Panc1 (cell line): ENCODE data around the gene SPSB1. TPM values are rescaled to one million over a fixed set of nuclear protein-coding genes. Genes with fewer than 3 reads are reported as not detected.

ENCODE experiments used
- ATAC-seq: fragments of 200-7000 bp; cut with Tn5 transposase; 2 replicates; pipeline ENCODE4 v1.9.1; 2020; ENCODE audit warnings: mild to moderate bottlenecking, moderate library complexity
- BruUV-seq: library from RNA; stranded (reverse); fragments of 400-500 nt; replicated peaks from 2 replicates; lab custom pipeline; 2021; lab: Mats Ljungman, UMichigan
- CTCF ChIA-PET: fragments of 300-600 bp; sonication (Branson Sonifier 250); formaldehyde crosslinking; loops from one replicate; lab custom pipeline; 2022; ENCODE audit warnings: antibody characterized with exemption; lab: Charles Lee
- POLR2A ChIA-PET: fragments of 300-600 bp; sonication (Branson Sonifier 250); formaldehyde crosslinking; loops from one replicate; lab custom pipeline; 2022; ENCODE audit warnings: antibody characterized with exemption; lab: Charles Lee
- DNase-seq: peaks from one replicate; pipeline ENCODE4 v3.0.0-alpha.2; 2010; ENCODE audit warnings: low read depth, low spot score
- H3K27ac ChIP-seq: 2 replicates; pipeline ENCODE4 v1.5.1; 2011; ENCODE audit warnings: mild to moderate bottlenecking, low read length, inconsistent platforms
- H3K27me3 ChIP-seq: fragments of 200-500 bp; sonication (Bioruptor generic); 2 replicates; pipeline ENCODE4 v1.6.0; 2014; ENCODE audit warnings: low read length, inconsistent platforms; ENCODE audit not compliant: control insufficient read depth, insufficient read depth
- H3K36me3 ChIP-seq: fragments of 200-500 bp; sonication (Bioruptor generic); 2 replicates; pipeline ENCODE4 v1.5.1; 2014; ENCODE audit warnings: inconsistent platforms, mild to moderate bottlenecking, low read length, moderate library complexity; ENCODE audit not compliant: control insufficient read depth, insufficient read depth
- H3K4me1 ChIP-seq: 2 replicates; pipeline ENCODE4 v1.5.1; 2011; ENCODE audit warnings: inconsistent platforms, mild to moderate bottlenecking, low read length, moderate library complexity; ENCODE audit not compliant: control insufficient read depth, insufficient read depth
- H3K4me3 ChIP-seq, 2 experiments: 2 replicates each; pipeline ENCODE4 v1.5.1; 2011 to 2012; ENCODE audit warnings: low read depth in 2 of 2, low read length in 2 of 2, mild to moderate bottlenecking in 2 of 2, inconsistent platforms in 1 of 2, moderate library complexity in 1 of 2
- H3K9me3 ChIP-seq: fragments of 200-500 bp; sonication (Bioruptor generic); 2 replicates; pipeline ENCODE4 v1.5.1; 2014; ENCODE audit warnings: low read depth, mild to moderate bottlenecking, inconsistent platforms, low read length, moderate library complexity; ENCODE audit not compliant: control insufficient read depth, insufficient read depth
- CTCF ChIP-seq: fragments of 450-650 bp; IDR thresholded peaks from 2 replicates; pipeline ENCODE4 v1.5.1; 2017; ENCODE audit warnings: mild to moderate bottlenecking
- POLR2AphosphoS5 ChIP-seq: IDR thresholded peaks from 2 replicates; pipeline ENCODE4 v1.6.1; 2012; ENCODE audit warnings: mild to moderate bottlenecking, low read depth, low read length, moderate library complexity
- SIN3A ChIP-seq: IDR thresholded peaks from 2 replicates; pipeline ENCODE4 v1.6.1; 2012; ENCODE audit warnings: low read depth, mild to moderate bottlenecking, low read length, moderate library complexity, borderline replicate concordance; ENCODE audit not compliant: insufficient read depth
- TCF7L2 ChIP-seq: IDR thresholded peaks from 2 replicates; pipeline ENCODE4 v1.6.1; 2011; ENCODE audit warnings: mild to moderate bottlenecking, low read depth, low read length, inconsistent platforms
- in situ Hi-C: cut with HindIII; loops from 2 replicates; pipeline ENCODE4 v1.10.0; 2016; ENCODE audit warnings: low sequenced_read_pairs, low pct_unique_long_range_greater_than_20kb
- intact Hi-C: fragments of 100-400 bp; cut with micrococcal nuclease; formaldehyde crosslinking; loops from one replicate; pipeline ENCODE4 v1.10.0; 2022; ENCODE audit not compliant: unreplicated experiment
- total RNA-seq: library from RNA; stranded (reverse); gene quantifications from one replicate; pipeline ENCODE4 v1.2.1, GENCODE V29; 2021; ENCODE audit not compliant: unreplicated experiment
- TF ChIP-seq, protein P1 (sequence below), 2 experiments: IDR thresholded peaks; 2 replicates each; pipeline ENCODE4 v1.6.1; 2011 to 2012; ENCODE audit warnings: low read depth in 2 of 2, control low read depth in 1 of 2, low read length in 1 of 2, mild to moderate bottlenecking in 1 of 2, moderate library complexity in 1 of 2; ENCODE audit not compliant: insufficient read depth in 1 of 2

Gene SPSB1
- total RNA-seq, 1 experiment from 2014 or later: 73.7 TPM

DNA sequence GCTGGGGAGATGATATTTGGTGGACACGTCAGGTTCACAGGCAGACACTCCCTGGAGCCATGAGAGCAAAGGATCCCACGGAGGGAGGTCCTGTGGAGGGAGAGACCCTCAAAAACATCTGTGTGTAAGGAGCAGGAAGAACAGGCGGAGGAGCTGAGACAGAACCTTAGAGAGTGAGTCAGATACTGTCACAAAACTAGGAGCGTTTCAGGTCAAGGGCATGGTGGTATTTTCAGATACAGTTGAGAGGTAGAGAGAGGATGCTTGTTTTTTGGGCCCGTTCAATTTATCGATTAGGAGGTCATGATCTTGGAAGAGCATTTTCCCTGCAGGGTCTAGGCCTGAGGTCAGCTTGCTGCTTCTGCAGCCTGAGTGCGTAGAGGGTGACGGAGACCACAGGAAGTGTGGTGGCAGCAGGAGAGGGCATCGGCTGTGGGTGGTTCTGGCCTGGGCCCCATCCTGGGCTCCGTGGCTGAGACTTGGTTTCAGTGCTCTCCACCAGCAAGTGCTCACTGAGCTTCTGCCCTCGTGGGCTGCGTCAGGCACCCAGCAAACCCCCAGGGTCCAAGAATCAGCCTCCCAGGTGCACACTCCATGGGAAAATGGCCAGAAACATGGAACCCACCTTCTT lies 39.9 kb downstream of the SPSB1 start:
- POLR2A ChIA-PET: no interaction called here
- TSS peak; percentile 44 for BruUV-seq
- in situ Hi-C loops: no loop called here
- Histone ChIP-seq H3K4me3 (no peak overlapping the region), H3K27me3 (no peaks in the 10 kb centered on the region), H3K9me3 (no peaks in the 10 kb centered on the region), H3K27ac (peak overlapping the region; percentile 55; the same call in 1 of the 2 replicates), H3K36me3 (no peaks in the 10 kb centered on the region), H3K4me1 (peaks cover 53% of the 10 kb centered on the region)
- DNase-seq (no peak), ATAC-seq (peak; percentile 17; the same call in 1 of the 2 replicates)
- TF ChIP-seq, protein P1, sequence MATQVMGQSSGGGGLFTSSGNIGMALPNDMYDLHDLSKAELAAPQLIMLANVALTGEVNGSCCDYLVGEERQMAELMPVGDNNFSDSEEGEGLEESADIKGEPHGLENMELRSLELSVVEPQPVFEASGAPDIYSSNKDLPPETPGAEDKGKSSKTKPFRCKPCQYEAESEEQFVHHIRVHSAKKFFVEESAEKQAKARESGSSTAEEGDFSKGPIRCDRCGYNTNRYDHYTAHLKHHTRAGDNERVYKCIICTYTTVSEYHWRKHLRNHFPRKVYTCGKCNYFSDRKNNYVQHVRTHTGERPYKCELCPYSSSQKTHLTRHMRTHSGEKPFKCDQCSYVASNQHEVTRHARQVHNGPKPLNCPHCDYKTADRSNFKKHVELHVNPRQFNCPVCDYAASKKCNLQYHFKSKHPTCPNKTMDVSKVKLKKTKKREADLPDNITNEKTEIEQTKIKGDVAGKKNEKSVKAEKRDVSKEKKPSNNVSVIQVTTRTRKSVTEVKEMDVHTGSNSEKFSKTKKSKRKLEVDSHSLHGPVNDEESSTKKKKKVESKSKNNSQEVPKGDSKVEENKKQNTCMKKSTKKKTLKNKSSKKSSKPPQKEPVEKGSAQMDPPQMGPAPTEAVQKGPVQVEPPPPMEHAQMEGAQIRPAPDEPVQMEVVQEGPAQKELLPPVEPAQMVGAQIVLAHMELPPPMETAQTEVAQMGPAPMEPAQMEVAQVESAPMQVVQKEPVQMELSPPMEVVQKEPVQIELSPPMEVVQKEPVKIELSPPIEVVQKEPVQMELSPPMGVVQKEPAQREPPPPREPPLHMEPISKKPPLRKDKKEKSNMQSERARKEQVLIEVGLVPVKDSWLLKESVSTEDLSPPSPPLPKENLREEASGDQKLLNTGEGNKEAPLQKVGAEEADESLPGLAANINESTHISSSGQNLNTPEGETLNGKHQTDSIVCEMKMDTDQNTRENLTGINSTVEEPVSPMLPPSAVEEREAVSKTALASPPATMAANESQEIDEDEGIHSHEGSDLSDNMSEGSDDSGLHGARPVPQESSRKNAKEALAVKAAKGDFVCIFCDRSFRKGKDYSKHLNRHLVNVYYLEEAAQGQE (IDR thresholded peaks at IDR 0.05; ENCODE audit: insufficient read depth in 1 of 2, low read depth in 2 of 2, low read length in 1 of 2): no peak
- no peak for TF ChIP-seq TCF7L2
- TF ChIP-seq SIN3A: no peak
- TF ChIP-seq CTCF: no peak
- TF ChIP-seq POLR2AphosphoS5: no peak
- CTCF ChIA-PET: interaction anchor here (0.6 kb wide), 1 partner anchor 399 kb away, joined by 4 read pairs; no protein-coding TSS in a partner anchor
- intact Hi-C loops: no loop called here

- in situ Hi-C loops (no loop called here), intact Hi-C loops (no loop called here)
- no peak for DNase-seq
- H3K27ac ChIP-seq: peak overlapping the region; percentile 63
- ChIA-PET CTCF (no interaction called here), POLR2A (no interaction called here)
- peak; percentile 61 for ATAC-seq
- TF ChIP-seq CTCF: no peak
- no peak for TF ChIP-seq POLR2AphosphoS5
- TF ChIP-seq, protein P1 (IDR thresholded peaks at IDR 0.05; ENCODE audit: insufficient read depth in 1 of 2, low read depth in 2 of 2, low read length in 1 of 2): no peak
- TF ChIP-seq SIN3A: no peak
- no peak for TF ChIP-seq TCF7L2
- BruUV-seq: no TSS peak
- no peaks in the 10 kb centered on the region for H3K9me3 ChIP-seq
- no peak overlapping the region for H3K4me3 ChIP-seq
- H3K27me3 ChIP-seq: no peaks in the 10 kb centered on the region
- peaks cover 62% of the 10 kb centered on the region for H3K4me1 ChIP-seq
- no peaks in the 10 kb centered on the region for H3K36me3 ChIP-seq
These were observed 45.9 kb downstream of the SPSB1 start for GRCh38 chr1:9338397-9339246.
